ENCODE data around the gene DNAH6. TPM values are rescaled to one million over a fixed set of nuclear protein-coding genes. Genes with fewer than 3 reads are reported as not detected.

The DNAH6 gene
- total RNA-seq, 1 donor from 2014 or later: 1.1 TPM

DNA sequence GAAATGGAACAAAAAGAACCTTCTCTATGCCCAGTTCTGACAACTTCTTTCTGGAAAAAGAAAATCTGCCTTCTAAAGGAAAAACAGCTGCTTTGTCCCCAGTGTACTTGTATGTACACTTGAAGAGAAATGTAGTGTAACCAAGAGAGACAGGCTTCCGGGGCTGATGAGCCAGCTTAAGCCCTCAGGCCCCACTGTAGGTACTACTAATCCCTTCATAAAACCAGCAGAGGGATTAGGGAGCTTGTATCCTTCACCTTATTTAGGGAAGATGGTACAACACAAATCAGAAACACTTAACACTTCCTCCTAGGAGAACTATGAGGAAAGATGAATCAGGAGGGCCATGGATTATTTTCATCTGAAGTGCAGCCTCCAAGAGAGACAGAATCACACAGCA is 38.4 kb upstream of the DNAH6 start:
- Histone ChIP-seq H3K27me3 (no peaks in the 10 kb centered on the region), H3K4me3 (no peak overlapping the region), H3K9me3 (no peaks in the 10 kb centered on the region), H3K4me1 (no peaks in the 10 kb centered on the region), H3K36me3 (no peaks in the 10 kb centered on the region), H3K27ac (no peak overlapping the region)
- TF ChIP-seq, protein P1, sequence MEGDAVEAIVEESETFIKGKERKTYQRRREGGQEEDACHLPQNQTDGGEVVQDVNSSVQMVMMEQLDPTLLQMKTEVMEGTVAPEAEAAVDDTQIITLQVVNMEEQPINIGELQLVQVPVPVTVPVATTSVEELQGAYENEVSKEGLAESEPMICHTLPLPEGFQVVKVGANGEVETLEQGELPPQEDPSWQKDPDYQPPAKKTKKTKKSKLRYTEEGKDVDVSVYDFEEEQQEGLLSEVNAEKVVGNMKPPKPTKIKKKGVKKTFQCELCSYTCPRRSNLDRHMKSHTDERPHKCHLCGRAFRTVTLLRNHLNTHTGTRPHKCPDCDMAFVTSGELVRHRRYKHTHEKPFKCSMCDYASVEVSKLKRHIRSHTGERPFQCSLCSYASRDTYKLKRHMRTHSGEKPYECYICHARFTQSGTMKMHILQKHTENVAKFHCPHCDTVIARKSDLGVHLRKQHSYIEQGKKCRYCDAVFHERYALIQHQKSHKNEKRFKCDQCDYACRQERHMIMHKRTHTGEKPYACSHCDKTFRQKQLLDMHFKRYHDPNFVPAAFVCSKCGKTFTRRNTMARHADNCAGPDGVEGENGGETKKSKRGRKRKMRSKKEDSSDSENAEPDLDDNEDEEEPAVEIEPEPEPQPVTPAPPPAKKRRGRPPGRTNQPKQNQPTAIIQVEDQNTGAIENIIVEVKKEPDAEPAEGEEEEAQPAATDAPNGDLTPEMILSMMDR (IDR thresholded peaks at IDR 0.05): no peak
- intact Hi-C loops (cut with DNase I): no loop called here
- no peak for ATAC-seq
- no peak for DNase-seq

DNA sequence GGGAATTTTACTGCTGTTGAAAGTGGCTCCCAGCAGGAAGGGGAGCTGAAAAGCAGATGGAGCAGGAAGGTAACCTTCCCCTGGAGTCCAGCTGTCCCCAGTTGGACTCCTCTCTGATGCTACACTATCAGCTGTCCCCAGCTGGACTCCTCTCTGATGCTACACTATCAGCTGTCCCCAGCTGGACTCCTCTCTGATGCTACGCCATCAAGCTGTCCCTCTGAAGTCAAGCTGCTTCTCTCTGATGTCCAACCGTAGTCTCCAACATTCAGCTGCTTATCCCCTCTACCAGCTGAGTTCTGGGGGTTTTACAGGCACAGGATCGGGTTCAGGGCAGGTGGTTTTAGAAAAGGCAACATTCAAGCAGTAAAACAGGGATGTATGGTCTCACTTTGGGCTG is 37.4 kb upstream of the DNAH6 start:
- Histone ChIP-seq H3K36me3 (no peaks in the 10 kb centered on the region), H3K27ac (no peak overlapping the region), H3K4me3 (no peak overlapping the region), H3K9me3 (no peaks in the 10 kb centered on the region), H3K27me3 (no peaks in the 10 kb centered on the region), H3K4me1 (no peaks in the 10 kb centered on the region)
- DNase-seq (no peak), ATAC-seq (no peak)
- intact Hi-C loops (cut with DNase I): no loop called here
- TF ChIP-seq, protein P1 (IDR thresholded peaks at IDR 0.05): no peak

- Histone ChIP-seq H3K4me1 (peaks cover 5% of the 10 kb centered on the region), H3K4me3 (no peak overlapping the region), H3K27me3 (no peaks in the 10 kb centered on the region), H3K9me3 (no peaks in the 10 kb centered on the region), H3K36me3 (no peaks in the 10 kb centered on the region), H3K27ac (no peak overlapping the region)
- DNase-seq (no peak), ATAC-seq (no peak)
- intact Hi-C loops (cut with DNase I): no loop called here
- TF ChIP-seq, protein P1 (IDR thresholded peaks at IDR 0.05): no peak
Measured at GRCh38 chr2:84481702-84482101, 34.6 kb upstream of the DNAH6 start.

- ATAC-seq: no peak
- no peaks in the 10 kb centered on the region for H3K36me3 ChIP-seq
- DNase-seq: no peak
- TF ChIP-seq, protein P1 (IDR thresholded peaks at IDR 0.05): no peak
- no peaks in the 10 kb centered on the region for H3K9me3 ChIP-seq
- peaks cover 9% of the 10 kb centered on the region for H3K4me1 ChIP-seq
- H3K27me3 ChIP-seq: no peaks in the 10 kb centered on the region
- no peak overlapping the region for H3K27ac ChIP-seq
- intact Hi-C loops (cut with DNase I): no loop called here
- no peak overlapping the region for H3K4me3 ChIP-seq
Measured at GRCh38 chr2:84482603-84483002, 33.7 kb upstream of the DNAH6 start.

DNA sequence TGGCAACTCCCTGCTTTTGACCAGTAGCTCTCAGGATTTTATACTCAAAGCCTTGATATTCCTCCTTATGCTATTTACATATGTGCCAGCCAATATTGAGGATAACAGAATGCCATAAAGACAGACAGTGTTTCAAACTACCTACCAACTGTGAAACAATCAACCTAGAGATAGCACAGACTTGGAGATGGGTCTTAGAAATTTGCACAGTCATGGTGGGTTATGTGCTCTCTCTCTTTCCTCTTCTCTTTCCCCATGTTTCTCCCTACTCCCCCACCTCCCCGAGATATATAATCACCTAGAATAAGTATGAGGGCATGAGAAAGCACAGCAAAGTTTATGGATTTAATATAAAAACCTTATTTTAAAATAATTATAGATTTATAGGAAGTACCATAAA is 33.0 kb upstream of the DNAH6 start:
- no peak for DNase-seq
- Histone ChIP-seq H3K4me3 (no peak overlapping the region), H3K4me1 (peaks cover 9% of the 10 kb centered on the region)

More for the DNA sequence above, 33.0 kb upstream of the DNAH6 start:
- TF ChIP-seq, protein P1 (IDR thresholded peaks at IDR 0.05): no peak
- Histone ChIP-seq H3K36me3 (no peaks in the 10 kb centered on the region), H3K27ac (no peak overlapping the region), H3K9me3 (no peaks in the 10 kb centered on the region), H3K27me3 (no peaks in the 10 kb centered on the region)
- ATAC-seq: no peak
- intact Hi-C loops (cut with DNase I): no loop called here
